Measurements from ENCODE around the gene NAA25.
"Not testable (repeated sequence)": the region's sequence is repeated elsewhere in the genome, so short reads cannot be mapped to it uniquely, and the experiment has no call there.

The NAA25 gene

DNA sequence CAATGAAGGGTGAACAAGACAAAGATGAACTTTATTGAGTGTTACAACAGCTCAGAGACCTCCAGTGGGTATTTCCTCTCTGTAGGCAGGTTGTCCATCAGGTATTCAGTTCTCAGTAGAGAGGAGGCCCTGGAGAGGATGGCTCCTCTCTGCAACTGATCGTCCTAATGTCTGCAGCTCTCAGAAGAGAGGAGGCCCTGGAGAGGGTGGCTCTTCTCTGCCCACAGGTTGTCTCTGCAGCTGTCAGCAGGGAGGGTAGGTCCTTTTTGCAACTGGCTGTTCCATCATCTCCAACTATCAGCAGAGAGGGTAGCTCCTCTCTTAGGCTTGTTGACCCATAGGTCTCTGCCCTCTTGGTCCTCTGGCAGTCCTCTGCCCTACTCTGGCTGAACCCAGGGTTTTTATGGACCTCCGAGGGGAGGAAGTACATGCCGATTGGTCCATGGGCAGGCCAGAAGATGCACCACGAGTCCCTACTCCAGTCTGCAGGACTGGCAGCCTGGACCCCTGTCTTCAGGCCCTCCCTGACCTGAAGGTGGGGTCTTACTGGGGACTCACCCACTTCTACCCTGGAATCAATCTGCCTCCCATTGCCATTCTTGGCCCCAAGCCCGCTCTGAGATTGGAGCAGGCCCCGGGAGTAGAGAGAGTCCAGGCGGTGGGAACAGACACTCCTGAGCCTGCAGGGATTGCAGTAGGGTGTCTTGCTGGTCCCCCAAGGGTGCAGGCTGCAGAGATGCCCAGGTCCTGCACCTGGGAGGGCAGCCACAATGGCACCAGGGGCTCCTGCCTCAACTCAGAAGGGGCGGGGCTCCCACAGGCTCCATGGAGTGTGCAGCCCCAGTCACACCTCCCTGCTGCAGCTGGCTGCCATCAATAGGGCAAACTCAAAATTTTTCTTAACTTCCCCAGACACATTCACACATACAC is 97.9 kb downstream of the NAA25 start:
- no peak for DNase-seq

DNA sequence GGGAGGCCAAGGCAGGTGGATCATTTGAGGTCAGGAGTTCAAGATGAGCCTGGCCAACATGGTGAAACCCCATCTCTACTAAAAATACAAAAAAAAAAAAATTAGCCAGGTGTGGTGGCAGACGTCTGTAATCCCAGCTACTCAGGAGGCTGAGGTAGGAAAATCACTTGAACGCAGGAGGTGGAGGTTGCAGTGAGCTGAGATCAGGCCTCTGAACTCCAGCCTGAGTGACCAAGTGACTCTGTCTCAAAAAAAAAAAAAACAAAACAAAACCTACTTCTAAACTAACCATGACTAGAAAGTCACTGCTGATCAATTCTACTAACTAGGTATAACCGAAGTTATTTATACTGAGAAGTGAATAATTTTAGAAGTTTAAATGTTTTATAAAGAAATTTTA is 99.0 kb downstream of the NAA25 start:
- not testable (repeated sequence) for DNase-seq

DNA sequence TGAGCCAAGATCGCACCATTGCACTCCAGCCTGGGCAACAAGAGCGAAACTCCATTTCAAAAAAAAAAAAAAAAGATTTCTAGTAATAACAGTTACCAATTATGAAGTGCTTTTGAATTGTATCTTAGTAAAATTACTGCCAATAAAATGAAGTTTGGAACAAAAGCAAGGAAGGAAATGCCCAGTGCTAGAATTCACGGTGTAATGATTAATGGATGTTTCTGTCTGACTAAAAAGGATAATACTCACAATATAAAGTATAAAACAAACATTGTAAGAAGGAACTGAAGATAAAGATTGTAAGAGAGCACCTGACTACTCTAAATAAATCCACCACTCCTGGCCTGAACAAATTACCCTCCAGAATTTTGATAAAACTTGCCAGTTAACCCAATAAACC is 99.7 kb downstream of the NAA25 start:
- no peak for DNase-seq

DNA sequence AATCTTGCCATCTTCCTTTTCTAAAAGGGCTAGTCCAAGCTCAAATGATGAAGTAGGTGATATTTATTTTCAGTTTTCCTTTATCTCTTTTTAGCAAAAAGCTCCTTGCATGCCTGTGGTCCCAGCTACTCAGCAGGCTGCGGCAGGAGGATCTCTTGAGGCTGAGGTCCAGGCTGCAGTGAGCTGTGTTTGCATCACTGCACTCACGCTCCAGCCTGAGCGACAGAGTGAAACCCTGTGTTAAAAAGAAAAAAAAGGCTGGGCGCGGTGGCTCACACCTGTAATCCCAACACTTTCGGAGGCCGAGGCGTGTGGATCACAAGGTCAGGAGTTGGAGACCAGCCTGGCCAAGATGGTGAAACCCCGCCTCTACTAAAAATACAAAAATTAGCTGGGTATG is 100.6 kb downstream of the NAA25 start:
- no peak for DNase-seq

DNA sequence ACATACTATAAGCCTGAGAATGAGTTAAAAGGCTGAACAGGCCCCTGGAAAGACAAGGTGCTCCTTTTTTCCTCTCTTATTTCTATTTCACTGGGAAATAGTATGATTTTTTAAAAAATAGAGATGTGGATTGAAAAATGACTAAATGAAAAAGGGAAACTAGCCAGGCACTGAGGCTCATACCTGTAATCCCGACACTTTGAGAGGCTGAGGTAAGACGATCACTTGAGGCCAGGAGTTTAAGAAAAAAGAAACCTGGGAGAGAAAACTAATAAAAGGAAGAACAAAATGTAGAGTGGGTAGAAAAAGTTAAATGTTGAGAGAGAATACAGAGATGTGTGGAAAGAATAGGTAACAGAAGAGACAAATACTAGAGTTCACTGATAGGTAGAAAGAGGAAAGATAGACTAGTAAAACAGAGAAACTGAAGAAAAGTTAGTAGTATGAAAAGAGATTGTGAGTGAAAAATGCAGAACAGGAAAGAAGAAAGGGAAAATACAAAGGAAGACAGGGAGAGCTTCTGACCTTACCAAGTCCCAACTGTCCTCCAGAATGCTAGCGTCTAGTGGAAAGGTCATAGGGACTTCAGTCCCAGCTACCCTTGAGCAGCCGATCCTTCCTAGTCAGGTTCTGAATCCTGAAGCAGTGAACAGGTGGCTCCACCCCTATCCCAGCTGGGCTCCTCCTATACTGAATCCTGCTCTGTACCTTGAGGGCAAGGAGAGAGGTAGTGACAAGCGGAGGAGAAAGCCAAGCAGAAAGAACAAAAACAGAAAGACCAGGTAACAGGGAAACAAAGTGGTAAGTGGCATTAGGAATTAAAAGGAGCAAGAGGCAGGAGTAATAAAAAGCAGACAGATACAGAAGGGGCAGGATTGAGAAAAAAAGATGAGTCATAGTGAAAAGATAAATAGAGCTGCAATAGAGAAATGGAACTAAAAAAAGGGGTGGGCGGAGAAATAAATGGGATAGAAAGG is 102.9 kb downstream of the NAA25 start:
- DNase-seq: no peak

DNA sequence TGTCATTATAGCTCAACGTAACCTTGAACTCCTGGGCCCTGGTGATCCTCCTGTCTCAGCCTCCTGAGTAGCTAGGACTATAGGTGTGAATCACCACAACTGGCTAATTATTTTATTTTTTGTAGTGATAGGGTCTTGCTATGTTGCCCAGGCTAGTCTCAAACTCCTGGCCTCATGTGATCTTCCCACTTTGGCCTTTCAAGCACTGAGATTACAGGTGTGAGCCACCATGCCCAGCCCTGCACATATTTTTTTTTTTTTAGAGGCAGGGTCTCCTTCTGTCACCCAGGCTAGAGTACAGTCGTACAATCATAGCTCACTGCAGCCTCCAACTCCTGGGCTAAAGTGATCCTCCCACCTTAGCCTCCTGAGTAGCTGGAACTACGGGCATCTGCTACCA is 104.5 kb downstream of the NAA25 start:
- no peak for DNase-seq

DNA sequence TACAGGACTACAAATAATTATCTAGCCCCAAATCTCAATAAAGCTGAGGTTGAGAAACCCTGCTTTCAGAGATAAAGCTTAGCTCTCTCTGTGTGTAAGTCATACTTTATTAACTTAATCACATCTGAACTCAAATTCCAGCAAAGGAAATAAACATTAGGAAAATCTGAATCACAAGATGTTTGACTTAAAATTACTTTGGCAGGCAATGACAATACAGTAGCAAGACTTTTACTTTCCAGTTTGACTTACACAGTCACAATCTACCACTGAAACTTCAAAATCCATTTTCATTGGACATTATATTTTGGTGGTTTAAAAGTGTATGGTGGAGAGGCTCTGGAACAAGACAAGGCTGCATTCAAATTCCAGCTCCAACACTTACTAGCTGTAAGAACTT is 107.0 kb downstream of the NAA25 start:
- DNase-seq: no peak

DNA sequence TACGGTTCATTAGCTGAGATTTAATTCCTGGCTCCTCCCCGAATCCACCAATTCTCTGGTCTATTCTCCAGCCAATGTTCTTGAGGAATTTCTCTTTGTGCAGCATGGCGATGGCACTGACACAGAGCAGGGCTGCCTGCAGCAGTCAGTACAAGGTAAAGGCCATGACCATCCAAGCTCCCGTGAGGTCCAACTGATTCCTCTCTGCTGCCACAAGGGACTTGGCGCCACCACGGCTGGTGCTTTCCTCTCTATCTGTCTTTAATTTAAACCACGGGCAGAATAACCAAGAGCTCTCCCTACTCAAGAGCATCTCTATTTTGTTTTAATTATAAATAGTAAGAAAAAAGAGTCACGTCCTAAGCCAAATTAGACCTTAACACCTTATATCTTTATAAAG is 107.8 kb downstream of the NAA25 start:
- no peak for DNase-seq

DNA sequence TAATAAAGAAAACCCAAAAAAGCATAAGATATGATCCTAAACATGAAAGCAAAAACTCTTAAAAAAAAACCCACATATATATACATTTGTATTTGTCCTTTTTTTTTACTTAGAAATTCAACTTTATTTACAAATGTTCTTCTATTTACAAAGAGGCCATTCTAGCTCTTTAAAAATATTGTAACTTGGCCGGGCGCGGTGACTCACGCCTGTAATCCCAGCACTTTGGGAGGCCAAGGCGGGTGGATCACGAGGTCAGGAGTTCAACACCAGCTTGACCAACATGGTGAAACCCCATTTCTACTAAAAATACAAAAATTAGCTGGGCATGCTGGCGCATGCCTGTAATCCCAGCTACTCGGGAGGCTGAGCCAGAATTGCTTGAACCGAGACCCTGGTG is 109.5 kb downstream of the NAA25 start:
- DNase-seq: not testable (repeated sequence)

DNA sequence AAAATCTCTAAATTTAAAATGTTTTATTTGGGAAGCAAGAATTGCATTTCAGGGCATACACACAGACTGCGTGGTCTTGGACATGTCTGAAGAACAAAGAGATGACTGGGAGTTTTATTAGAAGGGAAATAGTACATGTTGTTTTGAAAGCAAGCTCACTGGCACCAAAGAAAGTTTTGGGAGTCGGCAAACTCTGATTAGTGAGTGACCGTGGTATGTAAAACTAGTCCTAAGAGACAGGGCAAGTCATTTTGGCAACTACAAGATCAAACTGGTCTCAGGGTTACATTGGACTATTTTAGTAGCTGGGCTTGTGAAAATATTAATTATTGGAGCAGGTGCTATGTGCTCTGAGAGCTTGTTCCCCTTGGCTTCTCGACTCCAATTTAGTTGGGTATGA is 110.6 kb downstream of the NAA25 start:
- no peak for DNase-seq

DNA sequence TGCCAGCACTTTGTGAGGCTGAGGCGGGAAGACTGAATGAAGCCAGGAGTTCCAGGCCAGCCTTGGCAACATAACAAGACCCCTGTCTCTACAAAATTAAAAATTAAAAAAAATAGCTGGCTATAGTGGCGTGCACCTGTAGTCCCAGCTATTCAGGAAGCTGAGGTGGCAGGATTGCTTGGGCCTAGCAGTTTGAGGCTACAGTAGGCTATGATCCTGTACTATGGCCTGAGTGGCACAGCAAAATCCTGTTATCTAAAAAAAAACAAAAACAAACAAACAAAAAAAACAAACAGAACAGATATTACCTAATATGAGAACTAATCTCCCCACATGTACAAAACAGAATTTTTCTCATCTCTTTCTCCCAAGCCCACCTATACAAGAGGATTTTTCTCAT is 111.3 kb downstream of the NAA25 start:
- no peak for DNase-seq

DNA sequence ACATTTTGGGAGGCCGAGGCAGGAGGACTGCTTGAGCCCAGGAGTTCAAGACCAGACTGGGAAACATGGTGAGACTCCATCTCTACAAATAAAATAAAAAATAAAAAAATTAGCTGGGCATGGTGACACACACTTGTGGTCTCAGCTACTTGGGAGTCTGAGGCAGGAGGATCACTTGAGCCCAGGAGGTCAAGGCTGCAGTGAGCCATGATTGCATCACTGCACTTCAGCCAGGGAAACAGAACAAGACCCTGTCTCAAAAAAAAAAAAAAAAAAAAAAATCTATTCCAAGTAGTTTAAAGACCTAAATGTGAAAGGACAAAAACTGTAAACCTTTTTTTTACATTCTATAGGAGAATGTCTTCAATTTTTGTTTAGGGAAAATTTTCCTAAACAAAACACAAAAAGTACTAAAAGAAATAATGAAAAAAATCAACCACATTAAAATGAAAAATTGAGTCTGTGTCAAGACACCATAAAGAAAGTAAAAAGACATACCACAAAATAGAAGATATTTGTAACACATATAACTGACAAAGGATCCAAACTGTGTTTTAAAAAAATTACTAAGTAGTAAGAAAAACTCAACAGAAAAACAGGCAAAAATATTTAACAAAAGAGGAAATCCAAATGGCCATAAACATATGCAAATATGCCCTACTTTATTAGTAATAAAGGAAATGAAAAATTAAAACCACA is 112.7 kb downstream of the NAA25 start:
- DNase-seq: no peak

DNA sequence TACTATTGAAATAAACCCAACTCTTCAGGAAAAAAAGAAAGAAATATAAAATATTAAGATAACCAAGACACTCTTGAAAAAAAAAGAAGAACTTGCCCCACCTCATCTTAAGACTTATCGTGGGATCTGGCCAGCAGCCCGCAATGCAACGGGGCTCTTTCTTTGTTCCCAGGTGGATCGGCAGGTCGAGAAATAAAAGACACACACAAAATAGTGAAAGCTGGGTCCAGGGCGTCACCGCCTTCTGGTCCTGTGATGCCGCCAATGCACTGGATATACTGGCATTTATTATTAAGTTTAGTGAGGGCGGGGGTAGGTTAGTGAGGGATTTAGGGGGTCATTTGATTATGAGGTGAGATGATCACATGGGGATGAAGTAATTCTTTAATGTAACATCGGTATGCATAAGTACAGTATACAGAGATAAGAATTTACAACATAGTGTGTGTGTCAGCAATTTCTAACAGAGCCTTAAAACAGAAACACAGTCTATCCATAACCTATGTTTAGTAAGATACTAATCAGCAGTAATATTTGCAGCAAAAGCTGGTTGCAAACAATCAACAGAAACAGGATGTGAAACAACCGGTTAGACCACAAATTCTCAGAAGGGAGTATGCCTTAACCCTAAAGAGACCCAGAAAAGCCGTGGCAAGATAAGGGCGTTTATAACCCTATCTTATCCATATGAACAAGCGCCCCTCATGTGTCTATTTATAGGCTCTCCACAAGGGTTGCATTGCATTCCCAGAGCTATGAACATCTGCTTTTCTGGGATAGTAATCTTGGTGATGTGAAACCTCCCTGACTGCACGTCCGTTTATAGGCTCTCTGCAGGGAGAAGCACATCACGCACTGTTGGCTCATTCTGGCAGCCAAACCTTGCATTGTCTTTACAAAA is 114.1 kb downstream of the NAA25 start:
- DNase-seq: not testable (repeated sequence)

DNA sequence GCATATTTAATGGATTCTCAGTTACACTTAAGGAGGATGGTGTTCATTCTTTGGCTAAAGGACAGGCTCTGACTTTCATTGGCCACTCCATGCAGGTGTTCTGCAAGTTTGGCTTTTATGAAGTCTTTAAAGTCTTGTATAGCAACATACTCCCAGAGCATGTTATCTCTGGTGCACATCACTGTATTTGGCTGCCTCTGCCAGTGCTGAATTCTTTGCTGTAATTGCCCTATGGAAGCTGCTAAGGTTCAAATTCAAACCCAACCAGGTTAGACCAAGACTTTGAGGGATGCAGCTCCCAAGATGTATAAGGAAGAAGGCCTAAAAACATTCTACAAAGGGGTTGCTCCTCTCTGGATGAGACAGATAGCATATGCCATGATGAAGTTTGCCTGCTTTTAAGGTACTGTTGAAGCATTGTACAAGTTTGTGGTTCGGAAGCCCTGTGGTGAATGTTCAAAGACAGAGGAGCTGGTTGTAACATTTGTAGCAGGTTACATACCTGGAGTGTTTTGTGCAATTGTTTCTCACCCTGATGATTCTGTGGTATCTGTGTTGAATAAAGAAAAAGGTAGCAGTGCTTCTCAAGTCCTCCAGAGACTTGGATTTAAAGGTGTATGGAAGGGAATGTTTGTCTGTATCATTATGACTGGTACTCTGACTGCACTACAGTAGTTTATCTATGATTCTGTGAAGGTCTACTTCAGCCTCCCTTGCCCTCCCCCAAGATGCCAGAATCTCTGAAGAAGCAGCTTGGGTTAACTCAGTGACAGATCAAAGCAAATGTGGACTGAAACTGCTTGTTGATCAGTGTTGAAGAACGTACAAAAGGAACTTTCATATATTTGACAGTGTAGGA is 115.1 kb downstream of the NAA25 start:
- no peak for DNase-seq

DNA sequence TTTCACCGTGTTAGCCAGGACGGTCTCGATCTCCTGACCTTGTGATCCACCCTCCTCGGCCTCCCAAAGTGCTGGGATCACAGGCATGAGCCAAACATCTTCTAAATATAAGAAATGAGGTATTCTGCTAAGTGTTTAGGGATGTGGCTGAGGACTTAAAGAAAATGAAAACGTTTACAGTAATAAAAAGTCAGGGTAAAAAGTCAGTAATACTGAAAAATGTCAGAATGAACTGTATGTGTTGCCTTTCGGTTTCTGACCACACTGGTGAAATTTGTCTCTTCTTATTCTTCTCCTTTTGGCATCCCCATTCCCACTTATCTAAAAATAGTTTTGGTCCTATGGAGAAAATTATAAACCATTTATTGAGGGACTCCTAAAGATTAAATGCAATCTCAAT is 116.1 kb downstream of the NAA25 start:
- DNase-seq: no peak

DNA sequence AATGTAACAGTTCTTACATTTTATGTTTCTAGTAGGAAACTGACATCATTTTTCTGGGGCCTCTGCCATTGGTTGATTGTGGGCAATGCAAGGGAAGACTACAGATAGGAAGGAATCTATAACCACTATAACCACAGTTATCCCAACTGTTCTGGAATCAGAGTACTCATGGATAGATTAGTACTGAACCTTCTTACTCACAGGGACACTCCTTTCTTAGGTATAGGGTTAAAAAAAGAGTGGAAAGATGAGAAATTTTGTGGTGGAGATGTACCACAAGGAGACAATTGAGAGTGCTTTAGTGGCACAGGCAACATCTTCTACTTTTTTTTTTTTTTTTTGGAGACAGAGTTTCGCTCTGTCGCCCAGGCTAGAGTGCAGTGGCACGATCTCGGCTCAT is 116.6 kb downstream of the NAA25 start:
- DNase-seq: no peak

DNA sequence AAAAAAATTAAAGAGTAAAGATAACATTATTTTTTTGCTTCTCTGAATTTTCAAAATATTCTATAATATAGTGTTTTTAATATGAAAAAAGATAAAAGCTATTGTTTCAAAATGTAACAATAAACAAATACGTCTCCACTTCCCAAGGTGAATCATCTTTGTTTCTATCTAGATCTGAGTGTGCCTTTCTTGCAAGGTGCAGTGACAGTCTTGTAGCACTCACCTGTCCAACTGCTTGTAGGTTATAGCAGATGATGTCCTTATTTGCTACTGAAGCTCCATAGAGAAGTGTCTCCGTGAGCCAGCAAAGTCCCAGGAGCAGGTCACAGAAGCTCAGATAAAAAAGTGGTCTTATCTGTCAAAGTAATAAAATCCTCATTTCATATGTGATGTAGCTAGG is 117.0 kb downstream of the NAA25 start:
- DNase-seq: no peak

DNA sequence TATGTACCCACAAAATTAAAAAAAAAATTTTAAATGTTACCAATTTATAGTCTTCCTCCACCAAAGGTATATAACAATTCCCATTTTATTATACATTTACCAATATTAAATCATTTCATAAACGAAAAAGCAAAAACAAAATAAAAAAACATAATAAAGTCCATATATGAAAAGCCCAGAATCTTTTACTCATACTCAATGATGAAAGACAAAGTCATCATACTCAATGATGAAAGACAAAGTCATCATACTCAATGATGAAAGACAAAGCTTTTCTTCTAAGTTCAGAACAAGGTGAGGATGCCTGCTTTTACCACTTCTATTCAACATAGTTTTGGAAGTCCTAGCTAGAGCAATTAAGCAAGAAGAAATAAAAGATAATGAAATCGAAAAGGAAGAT is 123.8 kb downstream of the NAA25 start:
- DNase-seq: no peak

DNA sequence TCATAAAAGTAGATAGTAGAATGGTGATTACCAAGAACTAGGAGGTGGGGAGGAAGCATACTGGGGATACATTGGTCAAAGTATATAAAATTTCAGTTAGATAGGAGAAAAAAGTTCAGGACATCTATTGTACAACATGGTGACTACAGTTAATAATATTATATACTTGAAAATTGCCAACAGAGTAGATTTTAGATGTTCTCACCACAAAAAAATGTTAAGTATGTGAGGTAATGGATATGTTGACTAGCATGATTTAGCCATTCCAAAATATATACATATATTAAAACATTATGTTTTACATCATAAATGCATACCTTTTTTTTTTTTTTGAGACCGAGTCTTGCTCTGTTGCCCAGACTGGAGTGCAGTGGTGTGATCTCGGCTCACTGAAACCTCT is 126.6 kb downstream of the NAA25 start:
- no peak for DNase-seq

DNA sequence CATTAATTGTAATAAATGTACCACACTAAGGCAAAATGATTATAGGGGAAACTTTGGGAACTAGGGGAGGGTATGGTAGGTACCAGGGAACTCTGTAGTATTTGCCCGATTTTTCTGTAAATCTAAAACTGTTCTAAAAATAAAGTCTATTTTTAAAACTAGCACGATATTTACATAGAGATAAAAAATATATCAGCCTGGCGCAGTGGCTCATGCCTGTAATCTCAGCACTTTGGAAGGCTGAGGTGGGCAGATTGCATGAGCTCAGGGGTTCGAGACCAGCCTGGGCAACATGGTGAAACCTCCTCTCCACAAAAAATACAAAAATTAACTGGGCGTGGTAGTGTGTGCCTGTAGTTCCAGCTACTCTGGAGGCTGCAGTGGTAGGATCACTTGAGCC is 128.0 kb downstream of the NAA25 start:
- no peak for DNase-seq
